Measurements from ENCODE around the gene ABCC5.
A peak's percentile ranks its signal among the peaks of the same experiment; 100 is the strongest.

DNA sequence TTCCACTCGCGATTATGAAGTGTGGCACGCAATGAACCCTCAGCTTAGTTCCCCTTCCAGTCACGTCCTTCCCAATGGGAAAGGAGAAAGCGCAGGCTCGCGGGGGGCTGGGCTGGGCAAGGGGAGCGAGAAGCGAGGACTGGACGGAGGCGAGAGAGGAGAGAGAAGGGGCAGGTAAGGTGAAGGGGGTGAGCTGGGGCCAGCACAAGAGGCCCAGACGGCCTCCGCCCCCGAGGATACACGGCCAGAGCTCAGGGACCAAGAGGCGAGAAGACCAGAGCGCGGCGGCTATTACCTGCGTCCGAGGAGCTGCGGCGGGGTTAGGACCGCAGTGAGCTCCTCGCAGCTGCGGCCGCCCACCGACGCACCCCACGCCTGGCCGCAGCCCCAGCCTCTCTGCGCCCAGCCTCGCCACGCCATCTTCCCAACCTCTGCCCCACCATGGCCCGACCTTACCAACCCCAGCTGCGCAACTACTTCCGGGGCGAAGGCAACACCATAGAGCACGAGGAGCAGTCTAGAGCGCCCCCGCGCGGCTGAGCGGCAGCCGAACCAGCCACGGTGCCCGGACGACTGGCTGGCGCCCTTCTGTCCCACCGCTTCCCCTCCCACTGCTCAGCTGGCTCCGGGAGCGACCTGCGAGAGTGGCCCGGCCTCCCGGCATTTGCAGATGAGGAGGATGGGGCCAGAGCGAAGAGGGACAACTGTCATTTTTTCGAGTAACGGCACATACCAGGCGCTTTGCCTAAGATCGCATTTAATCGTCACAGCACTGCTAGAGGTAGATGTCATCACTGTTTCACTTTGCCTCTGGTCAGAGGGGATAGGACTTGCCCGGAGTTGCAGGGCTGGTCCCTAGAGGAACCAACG lies 133.0 kb downstream of the ABCC5 start, which contains the start of gene PARL:
- TF ChIP-seq, protein P1, sequence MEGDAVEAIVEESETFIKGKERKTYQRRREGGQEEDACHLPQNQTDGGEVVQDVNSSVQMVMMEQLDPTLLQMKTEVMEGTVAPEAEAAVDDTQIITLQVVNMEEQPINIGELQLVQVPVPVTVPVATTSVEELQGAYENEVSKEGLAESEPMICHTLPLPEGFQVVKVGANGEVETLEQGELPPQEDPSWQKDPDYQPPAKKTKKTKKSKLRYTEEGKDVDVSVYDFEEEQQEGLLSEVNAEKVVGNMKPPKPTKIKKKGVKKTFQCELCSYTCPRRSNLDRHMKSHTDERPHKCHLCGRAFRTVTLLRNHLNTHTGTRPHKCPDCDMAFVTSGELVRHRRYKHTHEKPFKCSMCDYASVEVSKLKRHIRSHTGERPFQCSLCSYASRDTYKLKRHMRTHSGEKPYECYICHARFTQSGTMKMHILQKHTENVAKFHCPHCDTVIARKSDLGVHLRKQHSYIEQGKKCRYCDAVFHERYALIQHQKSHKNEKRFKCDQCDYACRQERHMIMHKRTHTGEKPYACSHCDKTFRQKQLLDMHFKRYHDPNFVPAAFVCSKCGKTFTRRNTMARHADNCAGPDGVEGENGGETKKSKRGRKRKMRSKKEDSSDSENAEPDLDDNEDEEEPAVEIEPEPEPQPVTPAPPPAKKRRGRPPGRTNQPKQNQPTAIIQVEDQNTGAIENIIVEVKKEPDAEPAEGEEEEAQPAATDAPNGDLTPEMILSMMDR (IDR thresholded peaks at IDR 0.05; ENCODE audit: borderline replicate concordance, extremely low read depth, low read length, poor library complexity, severe bottlenecking): peak; percentile 97
- no peak for TF ChIP-seq EZH2 (IDR thresholded peaks at IDR 0.05; ENCODE audit: borderline replicate concordance, low read depth, low read length, severe bottlenecking)

Measured in DND-41 (cell line).